HepG2 (cell line): ENCODE results near the gene SMOC1. TPM values are rescaled to one million over a fixed set of nuclear protein-coding genes. Genes with fewer than 3 reads are reported as not detected.

Experiments
- ARID5B ChIP-seq: IDR thresholded peaks from 2 replicates; pipeline ENCODE4 v1.4.0; 2020; ENCODE audit warnings: mild to moderate bottlenecking, missing genetic modification reagents
- EZH2 ChIP-seq: conservative IDR thresholded peaks from 2 replicates; pipeline ENCODE4 v1.6.1; 2012; ENCODE audit warnings: mild to moderate bottlenecking, low read depth, low read length, moderate library complexity
- KDM6A ChIP-seq: IDR thresholded peaks from 2 replicates; pipeline ENCODE4 v1.6.1; 2016; ENCODE audit warnings: low read depth
- MIXL1 ChIP-seq: IDR thresholded peaks from 2 replicates; pipeline ENCODE4 v1.6.1; 2016
- MYPOP ChIP-seq: sonication (generic); formaldehyde crosslinking; IDR thresholded peaks from 2 replicates; pipeline ENCODE4 v1.8.1; 2023; ENCODE audit warnings: mild to moderate bottlenecking, moderate library complexity, missing genetic modification reagents
- PRMT3 ChIP-seq: sonication (generic); formaldehyde crosslinking; IDR thresholded peaks from 2 replicates; pipeline ENCODE4 v1.8.1; 2022; ENCODE audit warnings: low read depth, mild to moderate bottlenecking, moderate library complexity, missing genetic modification reagents, borderline replicate concordance
- SNRNP70 ChIP-seq: fragments of 200-400 bp; formaldehyde crosslinking; IDR thresholded peaks from 2 replicates; pipeline ENCODE4 v1.6.1; 2017; ENCODE audit warnings: mild to moderate bottlenecking, low read depth, low read length, moderate library complexity
- STAG1 ChIP-seq: sonication (generic); formaldehyde crosslinking; IDR thresholded peaks from 2 replicates; pipeline ENCODE4 v1.4.0; 2020; ENCODE audit warnings: missing genetic modification reagents
- U2AF1 ChIP-seq: fragments of 200-400 bp; formaldehyde crosslinking; optimal IDR thresholded peaks from 2 replicates; pipeline ENCODE3; 2017; ENCODE audit warnings: mild to moderate bottlenecking, low read depth, low read length
- ZBTB40 ChIP-seq, 2 experiments: fragments of 450-650 bp in 1 of 2; sonication (generic) in 1 of 2; formaldehyde crosslinking in 1 of 2; IDR thresholded peaks; 2 replicates each; pipeline versions ENCODE4 v1.6.1 to v1.8.0; 2016 to 2022; ENCODE audit warnings: antibody characterized with exemption in 1 of 2, mild to moderate bottlenecking in 1 of 2, missing genetic modification reagents in 1 of 2
- ZNF121 ChIP-seq: sonication (generic); formaldehyde crosslinking; IDR thresholded peaks from 2 replicates; pipeline ENCODE4 v1.5.0; 2020; ENCODE audit warnings: mild to moderate bottlenecking, missing genetic modification reagents
- ZNF577 ChIP-seq: sonication (generic); formaldehyde crosslinking; IDR thresholded peaks from 2 replicates; pipeline ENCODE4 v1.4.0; 2020; ENCODE audit warnings: mild to moderate bottlenecking, low read depth, missing genetic modification reagents, borderline replicate concordance
- ZNF737 ChIP-seq: sonication (generic); formaldehyde crosslinking; IDR thresholded peaks from 2 replicates; pipeline ENCODE4 v1.5.0; 2020; ENCODE audit warnings: missing genetic modification reagents, mild to moderate bottlenecking, borderline replicate concordance
- polyA plus RNA-seq, 8 experiments: library from polyadenylated mRNA; depleted of rRNA in 3 of 8; stranded (reverse) in 7 of 8; unstranded in 1 of 8; fragments of >200 nt; fragmentation: Illumina TruSeq in 4 of 8; extraction: Trizol in 4 of 8; gene quantifications; 2 replicates each; pipeline versions ENCODE4 v1.2.1 to v1.2.3, GENCODE V29; 2011 to 2016; ENCODE audit warnings: low read depth in 4 of 8, missing spikeins in 1 of 8, mixed read lengths in 1 of 8; ENCODE audit not compliant: insufficient read depth in 1 of 8
- total RNA-seq, 5 experiments: library from RNA; depleted of rRNA; stranded (reverse); fragments of >200 nt; fragmentation: Illumina TruSeq; extraction: Trizol; gene quantifications; 2 replicates each; pipeline ENCODE4 v1.2.3, GENCODE V29; 2016; ENCODE audit warnings: low read depth in 1 of 5
- TF ChIP-seq, protein P1 (sequence below): sonication (generic); formaldehyde crosslinking; conservative IDR thresholded peaks from 2 replicates; pipeline ENCODE4 v1.4.0; 2020; ENCODE audit warnings: missing genetic modification reagents

SMOC1 gene
- total and polyA plus RNA-seq, 2 of the 13 experiments (the other 11 are each of a cell fraction or from before 2014, with no cell fraction given) = 17.8 to 35.6 TPM

DNA sequence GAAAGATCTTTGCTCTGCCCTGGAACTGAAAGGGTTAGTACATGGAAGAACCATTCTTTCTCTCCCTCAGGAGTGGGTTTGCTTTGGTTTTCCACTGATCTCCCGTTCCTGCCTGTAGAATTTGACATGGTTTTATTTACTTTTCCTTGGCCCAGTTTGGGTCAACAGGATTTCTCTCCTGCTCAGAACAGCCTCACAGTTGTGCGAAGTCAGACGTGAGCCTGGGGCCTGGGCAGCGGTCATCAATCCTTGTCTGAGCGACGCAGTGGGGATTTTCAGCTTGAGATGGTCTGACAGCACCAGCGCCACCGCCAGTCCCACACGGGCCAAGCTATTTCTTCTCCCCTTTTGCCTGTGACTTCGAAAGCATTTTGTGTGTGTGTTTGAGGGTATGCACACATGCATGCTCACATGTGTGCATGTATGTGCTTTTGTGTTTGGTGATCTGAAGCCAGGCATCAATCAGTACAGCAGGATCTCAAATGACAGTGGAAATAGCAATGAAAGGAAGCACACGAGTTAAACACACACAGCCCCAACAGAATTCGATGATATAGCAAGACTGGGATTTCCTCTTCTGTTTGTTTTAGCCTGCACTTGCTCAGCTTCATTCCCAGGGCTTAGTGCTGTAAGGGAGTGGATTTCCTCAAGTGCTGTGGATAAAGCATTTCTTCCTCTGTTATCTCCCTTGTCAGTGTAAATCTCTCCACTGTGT lies 58.3 kb downstream of the SMOC1 start (continued):
- TF ChIP-seq, protein P1, sequence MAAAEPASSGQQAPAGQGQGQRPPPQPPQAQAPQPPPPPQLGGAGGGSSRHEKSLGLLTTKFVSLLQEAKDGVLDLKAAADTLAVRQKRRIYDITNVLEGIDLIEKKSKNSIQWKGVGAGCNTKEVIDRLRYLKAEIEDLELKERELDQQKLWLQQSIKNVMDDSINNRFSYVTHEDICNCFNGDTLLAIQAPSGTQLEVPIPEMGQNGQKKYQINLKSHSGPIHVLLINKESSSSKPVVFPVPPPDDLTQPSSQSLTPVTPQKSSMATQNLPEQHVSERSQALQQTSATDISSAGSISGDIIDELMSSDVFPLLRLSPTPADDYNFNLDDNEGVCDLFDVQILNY = no peak
- TF ChIP-seq ZBTB40 (IDR thresholded peaks at IDR 0.05) (no peak), ZBTB40 (CRISPR knock-in tag; IDR thresholded peaks at IDR 0.05) (no peak), KDM6A (no peak), ARID5B (CRISPR knock-in tag) (peak; percentile 70), ZNF737 (CRISPR knock-in tag) (no peak), PRMT3 (no peak), MYPOP (CRISPR knock-in tag) (no peak), ZNF577 (no peak), ZNF121 (no peak), SNRNP70 (no peak), U2AF1 (no peak), MIXL1 (CRISPR knock-in tag) (no peak), EZH2 (no peak), STAG1 (CRISPR knock-in tag) (peak; percentile 51)
